GM18498 (cell line): ENCODE data around the gene P3R3URF.
A peak's percentile ranks its signal among the peaks of the same experiment; 100 is the strongest.
"Not testable (repeated sequence)": the region's sequence is repeated elsewhere in the genome, so short reads cannot be mapped to it uniquely, and the experiment has no call there.

Experiments used
- ATAC-seq: cut with Tn5 transposase; IDR thresholded peaks from one replicate; pipeline ENCODE4 v1.9.1; 2021; ENCODE audit warnings: mild to moderate bottlenecking, moderate library complexity; ENCODE audit not compliant: unreplicated experiment

P3R3URF gene

DNA sequence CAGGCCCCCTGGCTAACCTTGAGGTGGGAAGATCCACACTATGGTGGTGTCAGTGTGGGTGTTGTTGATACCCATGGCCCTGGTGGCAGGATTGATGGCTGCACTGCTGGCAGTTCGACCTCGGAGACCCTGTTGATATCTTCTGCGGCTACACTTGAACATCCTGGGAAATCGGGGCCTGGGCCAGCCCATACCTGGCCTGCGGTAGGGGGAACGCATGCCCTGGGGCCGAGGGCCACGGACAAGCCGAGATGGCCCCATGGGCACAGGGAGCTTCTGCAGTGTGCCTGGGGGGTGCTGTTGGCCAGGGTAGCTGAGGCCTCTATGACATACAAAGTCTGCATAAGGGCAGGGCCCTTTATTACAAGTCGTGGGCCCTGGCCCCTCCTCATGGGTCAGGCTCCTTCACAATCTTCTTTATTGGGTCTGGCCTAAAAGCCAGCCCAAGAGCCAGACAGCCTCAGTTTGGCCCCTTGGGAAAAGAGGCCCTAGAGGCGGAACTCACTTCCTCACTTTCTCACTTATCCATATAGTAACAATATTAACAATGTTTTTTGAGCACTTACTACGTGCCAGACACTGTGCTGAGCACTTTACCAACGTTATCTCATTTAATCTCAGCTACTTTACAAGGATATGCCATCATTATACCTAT lies at the start of gene P3R3URF:
P3R3URF (minus strand) TSS at position 278 of the 655 bp plus-strand sequence; CDS start at position 261, 17 bp downstream.
- ATAC-seq, result no peak

GRCh38 chr1:46224966-46225365 lies 48.7 kb upstream of the P3R3URF start:
- ATAC-seq, result no peak

- peak; percentile 76 for ATAC-seq
Observed at GRCh38 chr1:46223472-46223943, 47.2 kb upstream of the P3R3URF start.

GRCh38 chr1:46223055-46223454 lies 46.8 kb upstream of the P3R3URF start:
- ATAC-seq, result not testable (repeated sequence)

- no peak for ATAC-seq
Observed at GRCh38 chr1:46221749-46222148, 45.5 kb upstream of the P3R3URF start.

DNA sequence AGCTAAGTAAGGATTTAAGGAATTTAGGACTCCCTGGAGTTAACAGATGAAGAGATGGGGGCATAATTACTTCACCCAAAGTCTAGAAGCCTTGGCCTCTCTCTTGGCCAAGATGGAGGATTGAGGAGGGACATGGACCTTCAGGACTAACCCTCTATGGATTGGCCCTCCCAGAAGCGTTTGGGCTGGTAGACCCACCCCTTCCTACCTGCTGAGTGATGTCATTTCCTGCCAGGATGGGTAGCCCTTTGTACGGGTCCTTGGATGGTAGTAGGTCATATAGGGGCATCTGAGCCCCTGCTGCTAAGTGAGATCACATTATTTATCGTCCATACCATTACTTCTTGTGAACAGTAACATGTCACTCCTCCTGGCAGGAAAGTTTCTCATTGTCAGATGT lies 44.5 kb upstream of the P3R3URF start:
- ATAC-seq, result no peak

DNA sequence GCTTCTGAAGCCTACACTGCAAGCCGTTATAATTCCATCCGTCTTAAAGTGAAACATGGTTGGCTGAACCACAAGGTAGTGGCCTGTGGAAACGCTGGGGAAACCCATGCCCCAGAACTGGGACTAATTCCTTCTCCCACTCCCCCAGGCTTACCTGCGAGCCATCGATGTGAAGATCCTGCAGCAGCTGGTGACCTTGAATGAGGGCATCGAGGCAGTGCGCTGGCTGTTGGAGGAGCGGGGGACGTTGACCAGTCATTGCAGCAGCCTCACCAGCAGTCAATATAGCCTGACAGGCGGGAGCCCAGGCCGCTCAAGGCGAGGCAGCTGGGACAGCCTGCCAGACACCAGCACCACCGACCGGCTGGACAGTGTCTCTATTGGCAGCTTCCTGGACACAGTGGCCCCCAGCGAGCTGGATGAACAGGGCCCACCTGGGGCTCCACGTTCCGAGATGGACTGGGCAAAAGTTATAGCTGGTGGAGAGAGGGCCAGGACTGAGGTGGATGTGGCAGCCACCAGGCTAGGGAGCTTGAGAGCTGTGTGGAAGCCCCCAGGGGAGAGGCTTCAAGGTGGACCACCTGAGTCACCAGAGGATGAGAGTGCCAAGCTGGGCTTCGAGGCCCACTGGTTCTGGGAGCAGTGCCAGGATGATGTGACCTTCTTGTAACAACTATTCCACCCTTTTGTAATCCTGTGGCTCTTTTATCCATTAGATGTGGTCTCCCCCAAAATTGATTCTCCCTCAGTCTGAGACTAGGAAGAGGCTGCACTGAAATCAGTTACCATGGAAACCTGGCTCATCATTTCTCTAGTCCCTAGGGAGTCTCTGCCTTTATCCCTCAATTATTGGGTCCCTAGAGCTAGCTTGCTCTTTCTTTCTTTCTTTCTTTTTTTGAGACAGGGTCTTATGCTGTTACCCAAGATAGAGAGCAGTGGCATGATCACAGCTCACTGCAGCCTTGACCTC lies 43.5 kb upstream of the P3R3URF start:
- ATAC-seq, result no peak

DNA sequence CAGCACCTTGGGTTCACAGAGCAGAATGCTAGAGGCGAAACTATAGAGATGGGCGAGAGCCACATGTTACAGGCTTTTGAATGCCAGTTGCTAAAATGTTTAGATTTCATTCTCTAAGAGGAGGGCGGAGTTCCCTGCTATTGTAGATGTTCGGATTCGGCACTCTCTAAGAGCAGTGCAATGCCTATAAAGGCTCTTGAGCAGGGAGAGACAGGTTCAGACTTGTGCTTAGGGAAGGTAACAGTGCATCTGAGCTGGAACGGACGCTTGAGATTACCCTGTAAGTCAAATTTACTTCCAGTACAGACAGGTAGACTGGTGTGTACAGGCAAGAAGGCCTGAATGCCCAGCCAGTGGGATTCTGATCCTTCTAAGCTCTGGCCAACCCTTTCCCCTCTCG lies 42.2 kb upstream of the P3R3URF start:
- ATAC-seq, result no peak

- no peak for ATAC-seq
Observed at GRCh38 chr1:46215504-46215903, 39.2 kb upstream of the P3R3URF start.

- ATAC-seq, result no peak
Observed at GRCh38 chr1:46211051-46211450, 34.8 kb upstream of the P3R3URF start.

DNA sequence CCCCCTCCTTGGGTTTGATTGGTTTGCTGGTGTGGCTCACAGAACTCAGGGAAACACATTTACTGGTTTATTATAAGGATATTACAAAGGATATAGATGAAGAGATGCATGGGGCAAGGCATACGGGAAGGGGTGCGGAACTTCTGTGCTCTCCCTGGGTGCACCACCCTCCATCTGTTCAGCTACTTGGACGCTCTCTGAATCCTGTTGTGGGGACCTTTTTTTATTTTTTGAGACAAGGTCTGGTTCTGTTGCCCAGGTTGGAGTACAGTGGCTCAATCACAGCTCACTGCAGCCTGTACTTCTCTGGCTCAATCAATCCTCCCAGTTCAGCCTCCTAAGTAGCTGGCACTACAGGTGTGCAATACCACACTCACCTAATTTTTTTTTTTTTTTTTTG lies 34.3 kb upstream of the P3R3URF start:
- no peak for ATAC-seq

- ATAC-seq, result no peak
Observed at GRCh38 chr1:46206399-46206798, 30.1 kb upstream of the P3R3URF start.

- ATAC-seq, result no peak
Observed at GRCh38 chr1:46205791-46206190, 29.5 kb upstream of the P3R3URF start.

DNA sequence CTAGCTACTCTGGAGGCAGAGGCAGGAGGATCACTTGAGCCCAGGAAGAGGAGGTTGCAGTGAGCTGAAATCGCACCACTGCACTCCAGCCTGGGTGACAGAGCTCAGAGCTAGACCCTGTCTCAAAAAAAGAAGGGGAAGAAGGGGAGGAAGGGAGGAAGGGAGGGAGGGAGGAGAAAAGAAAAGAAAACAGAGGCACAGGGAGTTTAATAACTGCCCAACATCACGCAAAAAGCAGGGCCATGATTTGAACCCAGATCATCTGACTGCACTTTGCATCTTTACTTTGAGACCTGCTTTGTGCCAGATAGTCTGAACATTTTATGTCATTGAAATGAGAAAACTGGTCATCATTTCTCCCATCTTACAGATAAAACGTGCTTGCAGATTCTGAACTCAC lies 28.9 kb upstream of the P3R3URF start:
- no peak for ATAC-seq

DNA sequence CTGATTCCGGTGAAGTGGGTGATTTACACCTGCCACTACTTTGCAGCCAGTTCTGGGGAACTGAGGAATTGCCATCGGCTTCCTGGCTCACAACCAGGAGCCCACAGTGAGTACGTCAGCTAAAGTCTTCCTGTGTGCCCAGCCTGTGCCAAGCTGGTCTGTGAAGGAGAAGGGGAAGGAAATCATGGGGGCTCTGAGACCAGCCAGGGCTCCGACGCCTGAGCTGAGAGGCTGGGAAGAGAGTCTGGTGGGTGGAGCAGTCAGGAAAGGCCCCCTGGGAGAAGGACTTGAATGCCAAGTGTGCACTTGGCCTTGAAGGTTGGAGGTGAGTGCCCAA lies 28.1 kb upstream of the P3R3URF start:
- ATAC-seq, result no peak

GRCh38 chr1:46203738-46204405 lies 27.6 kb upstream of the P3R3URF start:
- ATAC-seq, result no peak

GRCh38 chr1:46199233-46199749 lies 23.0 kb upstream of the P3R3URF start:
- no peak for ATAC-seq

GRCh38 chr1:46197964-46198811 lies 21.9 kb upstream of the P3R3URF start, which contains the start of gene POMGNT1:
POMGNT1 (minus strand) TSS chr1:46198434; CDS start chr1:46197821, 613 bp downstream.
- peak; percentile 92 for ATAC-seq

DNA sequence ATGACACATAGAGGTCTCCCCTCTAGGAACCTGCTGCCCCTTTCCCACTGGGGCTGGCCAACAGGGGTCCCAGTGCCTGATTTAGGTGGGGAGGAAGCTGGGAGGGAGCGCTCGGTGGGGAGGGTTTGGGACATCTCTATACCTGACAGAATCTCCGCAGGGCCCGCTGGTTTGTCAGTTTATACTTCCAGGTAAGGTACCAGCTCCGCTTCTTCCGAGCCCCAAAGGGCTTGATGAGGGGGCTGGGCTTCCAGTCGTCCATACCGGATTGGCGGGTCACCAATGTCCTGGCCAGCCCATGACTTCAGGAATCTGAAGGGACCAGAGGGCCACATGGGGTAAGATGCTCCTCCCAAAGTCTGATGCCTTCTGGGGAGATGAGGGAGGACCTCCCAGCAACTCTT lies 21.3 kb upstream of the P3R3URF start:
- no peak for ATAC-seq

DNA sequence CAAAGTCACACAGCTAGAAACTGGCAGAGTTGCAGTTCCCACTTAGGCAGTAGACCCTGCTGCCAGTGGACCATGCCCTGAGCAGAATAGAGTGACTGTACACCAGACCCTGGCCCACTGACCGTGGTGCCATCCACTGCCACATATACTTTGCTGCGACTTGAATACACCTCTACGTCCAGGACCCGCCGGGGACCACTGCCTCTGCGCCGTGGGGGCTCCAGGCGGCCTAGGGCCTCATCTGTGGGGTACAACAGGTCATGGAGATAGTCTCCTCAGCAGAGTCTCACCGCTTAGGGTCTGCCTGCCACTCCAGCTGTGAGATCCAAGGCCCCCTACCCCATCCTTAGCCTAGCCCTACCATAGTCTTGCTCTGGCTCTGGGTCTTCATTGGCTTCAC lies 20.3 kb upstream of the P3R3URF start:
- ATAC-seq, result no peak
